Breast epithelium (tissue), 3 donors: ENCODE results near the gene MPPED1.

ENCODE experiments used
- CTCF ChIP-seq, 3 donors: fragments of 450-650 bp; IDR thresholded peaks; one replicate each; pipeline ENCODE4 v1.5.1; 2016 to 2017; ENCODE audit warnings: antibody characterized with exemption in 3 of 3, mild to moderate bottlenecking in 3 of 3, moderate library complexity in 3 of 3
- POLR2AphosphoS5 ChIP-seq, 3 donors: sonication (generic); formaldehyde crosslinking; IDR thresholded peaks; one replicate each; pipeline ENCODE4 v1.6.1; 2017; ENCODE audit warnings: antibody characterized with exemption in 3 of 3

- no peak for TF ChIP-seq CTCF (IDR thresholded peaks at IDR 0.05)
- TF ChIP-seq POLR2AphosphoS5 (IDR thresholded peaks at IDR 0.05): no peak
Observed at GRCh38 chr22:43553451-43554258, 141.8 kb downstream of the MPPED1 start.
